Stimulated activated CD8-positive, alpha-beta memory T cell treated with anti-CD3 and anti-CD28 coated beads, Interleukin-15, amount 100 ng/mL, for 1 hour (primary cell): ENCODE data around the gene RNFT2.

Experiments
- DNase-seq: peaks from one replicate; pipeline ENCODE4 v3.0.0-alpha.2; 2020; ENCODE audit warnings: low read depth

Gene RNFT2

GRCh38 chr12:116838365-116838764, 100.2 kb downstream of the RNFT2 start:
- DNase-seq = no peak

DNA sequence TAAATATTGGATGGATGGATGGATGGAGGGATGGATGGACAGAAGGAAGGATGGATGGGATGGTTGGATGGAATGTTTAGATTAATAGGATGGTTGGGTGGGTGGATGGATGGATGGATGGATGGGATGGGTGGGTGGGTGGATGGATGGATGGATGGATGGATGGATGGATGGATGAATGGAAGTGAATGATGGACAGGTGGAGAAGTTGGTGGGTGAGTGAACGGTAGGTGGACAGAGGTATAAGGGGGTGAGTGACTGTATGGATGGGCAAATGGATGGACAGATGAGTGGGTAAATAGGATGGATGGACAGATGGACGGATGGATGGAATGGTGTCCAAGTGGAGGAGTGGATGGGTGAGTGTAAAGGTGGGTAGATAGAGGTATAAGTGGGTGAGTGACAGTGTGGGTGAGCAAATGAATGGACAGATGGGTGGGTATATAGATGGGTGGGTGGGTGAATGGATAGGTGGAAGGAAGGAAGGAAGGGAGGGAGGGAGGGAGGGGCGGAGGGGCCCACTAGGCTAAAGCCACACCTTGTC, 101.2 kb downstream of the RNFT2 start:
- no peak for DNase-seq

DNA sequence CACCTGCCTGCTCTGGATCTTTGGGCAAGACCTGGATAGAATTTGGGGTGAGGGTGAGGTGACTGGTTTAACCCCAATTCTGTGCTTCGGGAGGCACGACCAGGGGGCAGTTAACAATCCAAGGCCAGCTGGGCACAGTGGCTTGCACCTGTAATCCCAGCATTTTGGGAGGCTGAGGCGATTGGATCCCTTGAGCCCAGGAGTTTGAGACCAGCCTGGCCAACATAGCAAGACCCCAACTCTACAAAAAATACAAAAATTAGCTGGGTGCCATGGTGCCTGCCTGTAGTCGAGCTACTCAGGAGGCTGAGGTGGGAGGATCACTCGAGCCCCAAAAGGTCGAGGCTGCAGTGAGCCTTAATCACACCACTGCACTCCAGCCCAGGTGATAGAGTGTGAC, 105.0 kb downstream of the RNFT2 start:
- DNase-seq = no peak

DNA sequence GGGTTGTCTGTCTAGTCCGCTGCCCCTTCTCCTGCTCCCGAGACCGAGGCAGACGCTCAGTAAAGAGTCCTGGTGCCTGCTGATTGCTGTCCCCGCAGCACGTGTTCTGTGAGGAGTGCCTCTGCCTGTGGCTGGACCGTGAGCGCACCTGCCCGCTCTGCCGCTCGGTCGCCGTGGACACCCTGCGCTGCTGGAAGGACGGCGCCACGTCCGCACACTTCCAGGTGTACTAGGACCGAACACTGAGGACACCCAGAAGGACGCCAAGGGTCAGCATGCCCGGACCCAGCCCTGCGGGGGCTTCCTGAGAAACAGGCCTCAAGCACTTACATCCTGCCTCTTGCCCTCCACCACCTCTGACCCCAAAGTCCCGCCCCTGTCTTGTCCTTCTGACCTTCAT, 111.1 kb downstream of the RNFT2 start:
- DNase-seq = no peak

DNA sequence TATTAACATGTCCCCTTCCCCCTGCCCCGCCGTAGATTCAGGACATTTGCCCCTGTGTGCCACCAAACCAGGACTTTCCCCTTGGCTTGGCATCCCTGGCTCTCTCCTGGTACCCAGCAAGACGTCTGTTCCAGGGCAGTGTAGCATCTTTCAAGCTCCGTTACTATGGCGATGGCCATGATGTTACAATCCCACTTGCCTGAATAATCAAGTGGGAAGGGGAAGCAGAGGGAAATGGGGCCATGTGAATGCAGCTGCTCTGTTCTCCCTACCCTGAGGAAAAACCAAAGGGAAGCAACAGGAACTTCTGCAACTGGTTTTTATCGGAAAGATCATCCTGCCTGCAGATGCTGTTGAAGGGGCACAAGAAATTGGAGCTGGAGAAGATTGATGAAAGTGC, 114.2 kb downstream of the RNFT2 start:
- DNase-seq = no peak

GRCh38 chr12:116853507-116853906, 115.4 kb downstream of the RNFT2 start:
- no peak for DNase-seq

DNA sequence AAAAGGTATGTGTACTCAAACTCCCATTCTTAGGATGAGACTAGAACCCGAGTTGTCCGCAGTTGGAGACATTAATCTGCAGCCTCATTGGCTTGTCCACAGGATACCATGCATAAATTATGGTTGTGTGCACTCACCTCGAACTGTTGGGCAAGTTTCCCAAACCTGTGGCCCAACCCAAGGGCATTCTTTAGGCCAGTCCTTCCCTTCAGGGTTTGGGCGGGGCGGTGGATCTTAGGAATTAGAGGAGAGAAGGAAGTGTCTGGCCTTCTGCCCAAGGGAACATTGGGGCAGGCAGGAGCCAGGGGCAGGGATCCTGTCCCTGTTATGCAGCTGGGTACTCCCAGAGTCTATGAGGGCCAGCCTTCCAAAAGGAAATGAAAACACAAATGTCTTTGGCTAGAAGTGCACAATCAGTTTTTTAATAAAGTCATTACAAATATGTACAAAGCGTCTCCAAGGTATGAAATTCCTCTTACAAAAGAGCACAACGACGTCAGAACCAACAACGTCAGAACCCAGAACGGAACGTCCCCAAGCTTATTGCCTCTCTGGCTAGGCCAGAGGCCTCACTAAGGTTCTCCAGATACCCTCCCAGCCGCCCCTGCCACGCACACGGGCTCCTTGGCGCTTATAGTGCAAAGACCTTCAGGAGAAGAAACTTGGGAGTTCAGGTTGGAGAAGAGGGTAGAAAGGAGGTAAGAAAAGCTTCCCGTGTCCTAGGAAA, 117.8 kb downstream of the RNFT2 start:
- DNase-seq = no peak

DNA sequence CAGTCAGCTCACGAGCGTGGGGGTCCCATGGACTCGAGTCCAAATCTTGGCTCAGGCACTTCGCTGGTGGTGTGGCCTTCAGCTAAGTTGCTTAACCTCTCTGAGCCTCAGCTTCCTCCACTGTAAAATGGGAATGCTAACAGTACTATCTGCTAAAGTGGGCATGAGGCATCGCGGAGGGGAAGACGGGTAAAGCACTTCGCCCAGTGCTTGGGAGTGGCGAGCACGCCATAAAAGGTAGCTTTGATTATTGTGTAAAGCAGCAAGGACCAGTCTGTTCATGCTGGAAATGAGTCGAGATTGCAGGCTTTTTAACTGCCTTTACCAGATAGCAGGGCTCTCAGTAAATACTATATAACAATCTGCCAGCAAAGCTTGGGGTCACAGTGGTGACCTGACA, 118.6 kb downstream of the RNFT2 start:
- DNase-seq = no peak

- no peak for DNase-seq
Observed at GRCh38 chr12:116859079-116859478, 121.0 kb downstream of the RNFT2 start.

DNA sequence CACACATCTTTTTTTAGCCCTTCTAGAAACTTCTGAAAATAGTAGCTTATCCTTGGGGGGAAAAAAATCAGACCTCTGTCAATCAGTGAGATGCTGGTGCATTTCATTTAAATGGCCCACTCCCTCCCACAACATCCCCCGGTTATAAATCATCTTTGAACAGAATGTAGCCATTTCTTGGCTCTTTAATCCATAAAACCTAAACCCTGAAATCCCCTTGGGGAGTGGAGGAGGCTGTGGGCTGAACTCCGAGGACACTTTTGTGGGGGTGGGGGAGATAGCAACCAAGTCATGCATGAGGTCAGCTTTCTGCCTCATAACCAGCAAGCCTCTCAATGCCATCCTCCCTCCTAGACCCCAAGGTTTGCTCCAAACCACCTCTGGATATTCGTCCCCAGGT, 122.1 kb downstream of the RNFT2 start:
- DNase-seq = no peak

DNA sequence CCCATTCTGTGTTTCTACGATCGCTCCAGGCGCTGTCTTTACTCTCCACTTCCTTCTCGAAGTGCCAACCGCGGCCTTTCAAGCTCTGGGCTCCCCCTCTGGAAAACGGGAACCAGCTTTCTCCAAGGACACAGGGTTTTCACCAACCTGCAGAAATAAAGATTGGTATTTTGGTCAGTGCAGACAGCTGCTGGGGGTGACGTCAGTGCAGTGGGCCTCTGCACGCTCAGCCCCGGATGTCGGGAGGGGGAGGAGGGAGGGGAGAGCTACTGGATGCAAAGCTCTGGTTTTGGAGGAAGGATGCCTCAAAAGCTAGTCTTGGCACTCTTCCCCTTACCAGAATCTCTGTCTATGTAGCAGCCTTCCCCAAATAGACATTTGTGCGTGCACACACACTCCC, 123.2 kb downstream of the RNFT2 start:
- no peak for DNase-seq

- no peak for DNase-seq
Observed at GRCh38 chr12:116862167-116862566, 124.1 kb downstream of the RNFT2 start.

- DNase-seq = no peak
Observed at GRCh38 chr12:116863275-116863767, 125.2 kb downstream of the RNFT2 start.

GRCh38 chr12:116864371-116865160, 126.5 kb downstream of the RNFT2 start:
- no peak for DNase-seq

DNA sequence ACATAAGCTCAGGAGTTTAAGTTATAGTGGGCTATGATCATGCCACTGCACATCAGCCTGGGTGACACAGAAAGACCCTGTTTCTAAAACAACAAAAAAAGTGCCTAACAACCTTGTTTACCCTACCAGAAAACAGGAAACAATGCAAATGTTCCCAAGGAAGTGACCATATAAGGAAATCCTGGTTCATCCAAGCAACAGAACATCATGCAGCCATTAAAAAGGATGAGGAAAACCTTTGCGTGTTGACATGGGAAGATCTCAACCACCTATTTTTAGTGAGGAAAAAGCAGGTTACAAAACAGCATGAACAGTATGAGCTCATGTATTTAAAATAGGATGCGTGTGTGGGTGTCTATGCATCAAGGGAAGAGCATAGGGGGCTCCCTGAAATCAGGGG, 129.4 kb downstream of the RNFT2 start:
- DNase-seq = no peak

DNA sequence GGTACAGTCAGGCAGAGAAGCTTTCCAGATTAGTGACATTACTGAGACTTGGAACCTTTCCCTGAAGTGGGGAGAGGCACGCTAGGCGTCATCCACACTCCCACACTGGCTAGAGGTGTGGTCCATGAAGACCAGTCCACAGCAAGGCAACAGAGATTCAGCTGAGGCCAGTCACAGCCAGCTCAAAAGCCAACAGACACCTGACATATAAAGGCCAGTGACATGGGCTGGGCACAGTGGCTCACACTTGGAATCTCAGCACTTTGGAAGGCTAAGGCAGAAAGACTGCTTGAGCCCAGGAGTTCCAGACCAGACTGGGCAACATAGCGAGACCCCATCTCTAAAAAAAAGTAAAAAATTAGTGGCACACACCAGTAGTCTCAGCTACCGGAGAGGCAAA, 132.2 kb downstream of the RNFT2 start:
- DNase-seq = no peak

GRCh38 chr12:116874324-116874995, 136.3 kb downstream of the RNFT2 start:
- DNase-seq = no peak

- DNase-seq = no peak
Observed at GRCh38 chr12:116876151-116876869, 138.2 kb downstream of the RNFT2 start.

DNA sequence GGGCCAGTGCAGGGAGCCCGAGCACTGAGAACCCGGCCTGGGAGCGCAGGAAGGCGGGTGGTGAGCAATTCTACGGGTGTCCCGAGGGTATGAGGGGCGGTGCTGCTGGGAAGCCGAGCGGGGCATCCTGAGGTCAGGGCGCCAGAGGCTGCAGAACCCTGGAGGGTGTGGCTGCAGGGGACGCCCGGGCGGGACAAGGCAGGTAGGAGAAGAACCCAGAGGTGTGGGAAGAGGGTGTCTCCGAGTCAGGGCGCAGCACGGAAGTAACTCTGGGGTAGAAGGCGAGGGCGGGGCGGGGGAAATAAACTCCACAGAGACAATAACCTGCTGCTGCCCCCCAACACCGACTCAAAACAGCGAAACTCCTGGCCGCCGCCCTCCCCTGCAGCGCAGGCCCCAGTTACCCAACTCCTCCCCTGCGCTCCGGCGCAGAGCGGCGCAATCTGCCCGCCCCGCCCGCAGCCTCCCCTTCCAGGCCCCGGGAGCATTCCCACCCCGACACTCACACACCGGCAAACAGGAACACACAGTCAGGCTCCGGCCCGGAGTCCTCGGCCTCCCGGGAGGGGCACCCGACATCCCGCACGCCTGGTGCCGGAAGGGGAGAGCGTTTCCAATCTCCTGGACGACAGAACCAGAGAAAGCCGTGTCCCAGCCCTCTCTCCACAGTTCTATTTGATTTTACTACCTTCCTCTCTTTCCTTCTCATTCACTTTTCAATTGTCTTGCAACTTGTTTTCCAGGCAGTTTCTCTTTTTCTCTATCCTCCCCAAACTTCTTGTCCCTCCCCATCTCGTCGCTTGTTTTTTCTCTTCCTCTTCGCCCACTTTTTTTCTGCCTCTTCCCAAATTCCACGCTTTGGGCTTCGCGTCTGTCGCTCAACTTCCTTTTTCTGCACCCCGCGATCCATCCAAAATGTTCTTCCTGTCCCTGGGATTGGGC, 140.7 kb downstream of the RNFT2 start:
- DNase-seq = no peak

- DNase-seq = no peak
Observed at GRCh38 chr12:116879509-116880212, 141.5 kb downstream of the RNFT2 start.
